Hepatocyte (in vitro differentiated cells): ENCODE data around the gene PPCDC.

ENCODE experiments used
- EZH2 ChIP-seq: fragments of 200-600 bp; sonication (generic); IDR thresholded peaks from 2 replicates; pipeline ENCODE4 v1.6.1; 2016; ENCODE audit warnings: antibody characterized with exemption, mild to moderate bottlenecking, borderline replicate concordance
- EZH2phosphoT487 ChIP-seq: fragments of 200-600 bp; sonication (generic); IDR thresholded peaks from one replicate; pipeline ENCODE4 v1.6.1; 2018; ENCODE audit warnings: antibody characterized with exemption, mild to moderate bottlenecking, low read depth, moderate library complexity; ENCODE audit not compliant: unreplicated experiment, severe bottlenecking
- TF ChIP-seq, protein P1 (sequence below): fragments of 200-600 bp; sonication (generic); IDR thresholded peaks from 2 replicates; pipeline ENCODE4 v1.5.1; 2016; ENCODE audit warnings: antibody characterized with exemption, mild to moderate bottlenecking; ENCODE audit not compliant: poor library complexity

DNA sequence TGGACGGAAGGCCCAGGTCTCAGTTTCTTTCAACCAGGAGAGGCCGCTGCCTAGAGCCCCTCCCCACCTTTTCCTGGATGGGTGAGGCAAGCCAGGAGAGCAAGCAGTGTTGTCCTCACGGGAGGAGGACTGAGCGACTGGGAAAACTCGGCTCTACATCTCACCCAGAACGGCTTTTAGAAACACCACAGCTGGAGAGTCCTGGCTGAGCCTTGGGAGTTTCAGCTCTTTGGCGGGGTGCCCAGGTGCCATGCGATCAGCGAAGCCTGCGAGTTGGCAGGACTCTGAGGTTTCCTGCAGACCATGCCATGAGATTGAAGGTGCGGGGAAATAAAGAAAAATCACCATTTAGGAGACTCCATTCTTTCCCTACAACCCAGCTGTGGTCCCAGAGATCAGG lies 26.0 kb downstream of the PPCDC start:
- TF ChIP-seq, protein P1, sequence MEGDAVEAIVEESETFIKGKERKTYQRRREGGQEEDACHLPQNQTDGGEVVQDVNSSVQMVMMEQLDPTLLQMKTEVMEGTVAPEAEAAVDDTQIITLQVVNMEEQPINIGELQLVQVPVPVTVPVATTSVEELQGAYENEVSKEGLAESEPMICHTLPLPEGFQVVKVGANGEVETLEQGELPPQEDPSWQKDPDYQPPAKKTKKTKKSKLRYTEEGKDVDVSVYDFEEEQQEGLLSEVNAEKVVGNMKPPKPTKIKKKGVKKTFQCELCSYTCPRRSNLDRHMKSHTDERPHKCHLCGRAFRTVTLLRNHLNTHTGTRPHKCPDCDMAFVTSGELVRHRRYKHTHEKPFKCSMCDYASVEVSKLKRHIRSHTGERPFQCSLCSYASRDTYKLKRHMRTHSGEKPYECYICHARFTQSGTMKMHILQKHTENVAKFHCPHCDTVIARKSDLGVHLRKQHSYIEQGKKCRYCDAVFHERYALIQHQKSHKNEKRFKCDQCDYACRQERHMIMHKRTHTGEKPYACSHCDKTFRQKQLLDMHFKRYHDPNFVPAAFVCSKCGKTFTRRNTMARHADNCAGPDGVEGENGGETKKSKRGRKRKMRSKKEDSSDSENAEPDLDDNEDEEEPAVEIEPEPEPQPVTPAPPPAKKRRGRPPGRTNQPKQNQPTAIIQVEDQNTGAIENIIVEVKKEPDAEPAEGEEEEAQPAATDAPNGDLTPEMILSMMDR: no peak
- TF ChIP-seq EZH2 (no peak), EZH2phosphoT487 (no peak)
